ENCODE results near the gene GAS7. TPM values are rescaled to one million over a fixed set of nuclear protein-coding genes. Genes with fewer than 3 reads are reported as not detected.

Gene GAS7
- total RNA-seq, 2 experiments from 2014 or later = 0.24 to 0.26 TPM

DNA sequence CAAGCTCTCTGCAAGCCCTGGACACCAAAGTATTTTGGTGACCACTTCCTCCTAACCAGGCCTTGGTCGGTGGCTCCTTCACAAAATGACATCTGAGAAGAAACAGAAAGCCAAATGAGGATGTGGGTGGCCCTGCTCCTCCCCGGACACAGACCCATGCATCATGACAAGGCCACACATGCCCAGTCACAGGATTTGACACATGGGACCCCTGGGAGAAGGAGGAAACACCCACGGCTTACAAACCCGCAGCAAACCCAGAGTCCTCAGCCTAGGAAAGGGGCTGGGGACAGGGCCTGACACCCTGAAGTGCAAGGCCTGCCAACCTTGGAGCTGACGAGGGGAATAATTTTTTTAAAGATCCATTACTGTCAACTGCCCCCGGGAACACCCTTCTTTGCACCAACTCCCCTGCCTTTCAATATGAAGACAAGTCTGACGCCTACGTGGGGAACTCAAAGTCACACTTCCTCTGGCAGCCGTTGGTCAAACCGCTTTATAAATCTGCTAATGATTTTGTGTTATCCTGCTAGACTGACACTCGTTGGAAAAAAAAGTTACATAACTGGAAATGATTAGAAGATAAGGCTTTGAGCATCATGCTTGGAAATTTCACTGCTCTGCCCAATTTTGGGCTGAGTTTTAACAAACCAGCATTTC, 41.3 kb downstream of the GAS7 start:
- CTCF ChIA-PET = no interaction called here
- H3K36me3 Mint-ChIP-seq = no peaks in the 10 kb centered on the region
- no peak overlapping the region for H3K4me3 Mint-ChIP-seq
- no peaks in the 10 kb centered on the region for H3K9me3 Mint-ChIP-seq
- H3K27ac Mint-ChIP-seq = no peak overlapping the region
- POLR2A ChIA-PET = no interaction called here
- H3K27me3 Mint-ChIP-seq = peaks cover 2% of the 10 kb centered on the region
- DNase-seq = no peak
- H3K4me1 Mint-ChIP-seq (ENCODE audit: low read depth) = no peaks in the 10 kb centered on the region
- intact Hi-C loops (cut with micrococcal nuclease) = no loop called here

DNA sequence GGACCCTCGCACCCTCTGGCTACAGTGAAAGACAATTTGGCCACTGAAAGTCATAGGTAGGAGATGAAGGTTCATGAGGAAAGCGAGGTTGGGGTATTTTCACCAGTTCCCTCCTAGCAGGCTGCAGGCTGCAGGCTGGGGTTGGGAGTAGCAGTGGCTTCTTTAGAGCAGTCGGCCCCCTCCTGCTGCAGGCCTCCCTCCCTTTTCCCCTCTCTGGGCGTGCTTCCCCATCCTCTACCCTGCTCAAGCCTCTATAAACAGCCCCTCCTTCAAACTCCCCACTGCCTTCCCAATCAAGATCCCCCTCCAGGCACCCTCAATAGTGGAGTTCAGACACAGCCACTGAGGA, 41.8 kb downstream of the GAS7 start:
- no peaks in the 10 kb centered on the region for H3K4me1 Mint-ChIP-seq (ENCODE audit: low read depth)
- peaks cover 2% of the 10 kb centered on the region for H3K27me3 Mint-ChIP-seq
- no peak overlapping the region for H3K4me3 Mint-ChIP-seq
- intact Hi-C loops (cut with micrococcal nuclease) = no loop called here
- H3K36me3 Mint-ChIP-seq = no peaks in the 10 kb centered on the region
- POLR2A ChIA-PET = no interaction called here
- CTCF ChIA-PET = no interaction called here
- H3K9me3 Mint-ChIP-seq = no peaks in the 10 kb centered on the region
- DNase-seq = no peak
- H3K27ac Mint-ChIP-seq = no peak overlapping the region

DNA sequence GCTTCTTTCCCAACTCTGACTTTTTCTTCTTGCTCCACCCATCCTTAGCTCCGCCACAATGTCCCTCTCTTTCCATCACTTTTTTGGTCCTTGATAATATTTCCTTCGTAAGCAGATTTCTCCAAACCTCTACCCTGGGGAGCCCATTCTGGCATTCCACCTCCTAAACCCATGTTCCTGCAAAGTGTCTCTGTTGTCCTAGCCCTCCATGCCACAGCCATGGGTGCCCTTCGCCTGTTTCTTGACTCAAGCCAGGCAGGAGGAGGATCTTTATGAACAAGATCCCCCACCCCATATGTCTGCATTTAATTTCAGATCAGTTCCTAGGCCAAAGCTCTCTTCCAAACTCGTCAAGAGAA, 42.4 kb downstream of the GAS7 start:
- Mint-ChIP-seq H3K27ac (no peak overlapping the region), H3K4me3 (no peak overlapping the region), H3K9me3 (no peaks in the 10 kb centered on the region), H3K4me1 (ENCODE audit: low read depth) (no peaks in the 10 kb centered on the region), H3K27me3 (peaks cover 2% of the 10 kb centered on the region), H3K36me3 (no peaks in the 10 kb centered on the region)
- ChIA-PET CTCF (no interaction called here), POLR2A (no interaction called here)
- intact Hi-C loops (cut with micrococcal nuclease) = no loop called here
- no peak for DNase-seq

DNA sequence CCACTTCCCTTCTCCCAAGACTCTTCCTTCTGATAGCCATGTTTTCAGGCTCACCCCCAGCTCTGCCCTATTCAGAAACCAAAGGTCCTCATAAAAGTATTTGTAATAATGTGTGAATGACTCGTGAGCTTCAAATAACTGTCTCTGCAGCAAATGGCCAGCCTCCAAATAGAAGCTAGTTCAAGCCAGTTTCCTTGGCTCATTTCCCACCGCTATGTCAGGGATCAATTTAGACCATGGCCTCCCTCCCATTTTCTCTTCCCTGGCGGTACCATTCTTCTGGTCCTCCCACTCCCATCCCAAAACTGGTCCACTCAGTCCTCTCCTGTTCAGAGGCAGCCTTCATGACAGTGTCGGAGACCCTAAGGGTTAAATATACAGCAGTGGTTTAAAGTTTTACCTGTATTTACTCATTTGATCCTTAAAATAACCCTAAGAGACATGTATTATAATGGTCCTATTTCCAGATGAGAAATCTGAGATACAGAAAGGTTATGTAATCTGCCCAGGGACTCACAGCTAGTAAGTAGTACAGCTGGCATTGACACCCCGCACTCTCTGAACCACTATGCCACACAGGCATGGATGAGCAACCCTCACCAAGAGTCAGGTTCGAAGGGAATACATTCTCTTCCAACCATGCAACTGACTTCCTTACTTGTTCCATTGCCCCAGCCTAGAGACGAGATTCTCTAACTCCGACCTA, 42.9 kb downstream of the GAS7 start:
- no peak overlapping the region for H3K27ac Mint-ChIP-seq
- H3K4me3 Mint-ChIP-seq = no peak overlapping the region
- ChIA-PET POLR2A (no interaction called here), CTCF (no interaction called here)
- no peaks in the 10 kb centered on the region for H3K4me1 Mint-ChIP-seq (ENCODE audit: low read depth)
- H3K36me3 Mint-ChIP-seq = no peaks in the 10 kb centered on the region
- no peak for DNase-seq
- no peaks in the 10 kb centered on the region for H3K9me3 Mint-ChIP-seq
- intact Hi-C loops (cut with micrococcal nuclease) = no loop called here
- H3K27me3 Mint-ChIP-seq = peaks cover 2% of the 10 kb centered on the region

DNA sequence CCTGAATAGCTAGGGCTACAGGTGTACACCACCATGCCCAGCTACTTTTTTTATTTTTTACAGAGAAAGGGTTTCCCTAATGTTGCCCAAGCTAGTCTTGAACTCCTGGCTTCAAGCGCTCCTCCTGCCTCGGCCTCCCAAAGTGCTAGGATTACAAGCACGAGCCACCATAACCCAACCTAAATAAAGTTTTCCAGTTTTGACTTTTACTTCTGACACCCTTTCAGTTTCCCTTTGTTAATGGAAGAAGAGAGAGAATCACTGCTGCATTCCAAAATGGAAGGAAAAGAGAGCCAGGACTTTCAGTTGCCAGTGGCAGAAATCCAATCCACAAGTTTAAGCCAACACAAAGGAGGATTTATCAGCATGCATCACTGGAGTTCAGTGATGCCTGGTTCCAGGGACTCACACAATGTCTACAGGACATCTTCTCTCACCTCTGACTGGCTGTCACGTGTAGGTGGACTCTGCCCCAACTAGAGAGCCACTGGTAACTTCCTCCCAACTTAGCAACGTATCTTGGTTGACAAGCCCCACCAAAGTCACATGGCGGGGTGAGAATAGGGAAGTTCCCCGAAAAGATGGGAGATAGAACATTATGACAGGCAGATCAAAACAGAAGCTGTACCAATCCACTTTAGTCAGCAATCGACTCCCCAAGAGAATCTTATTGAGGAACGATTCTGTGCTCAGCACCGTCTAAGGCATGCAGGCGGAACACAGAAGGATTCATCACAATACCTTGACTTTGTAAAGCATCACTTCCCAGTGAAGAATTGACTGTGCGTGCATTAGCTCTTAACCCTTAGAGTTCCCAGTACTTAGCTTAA, 46.5 kb downstream of the GAS7 start:
- CTCF ChIA-PET = no interaction called here
- intact Hi-C loops (cut with micrococcal nuclease) = no loop called here
- peaks cover 6% of the 10 kb centered on the region for H3K4me1 Mint-ChIP-seq (ENCODE audit: low read depth)
- no peaks in the 10 kb centered on the region for H3K36me3 Mint-ChIP-seq
- DNase-seq = no peak
- POLR2A ChIA-PET = no interaction called here
- H3K9me3 Mint-ChIP-seq = peaks cover 2% of the 10 kb centered on the region
- H3K4me3 Mint-ChIP-seq = no peak overlapping the region
- H3K27me3 Mint-ChIP-seq = no peaks in the 10 kb centered on the region
- H3K27ac Mint-ChIP-seq = no peak overlapping the region

DNA sequence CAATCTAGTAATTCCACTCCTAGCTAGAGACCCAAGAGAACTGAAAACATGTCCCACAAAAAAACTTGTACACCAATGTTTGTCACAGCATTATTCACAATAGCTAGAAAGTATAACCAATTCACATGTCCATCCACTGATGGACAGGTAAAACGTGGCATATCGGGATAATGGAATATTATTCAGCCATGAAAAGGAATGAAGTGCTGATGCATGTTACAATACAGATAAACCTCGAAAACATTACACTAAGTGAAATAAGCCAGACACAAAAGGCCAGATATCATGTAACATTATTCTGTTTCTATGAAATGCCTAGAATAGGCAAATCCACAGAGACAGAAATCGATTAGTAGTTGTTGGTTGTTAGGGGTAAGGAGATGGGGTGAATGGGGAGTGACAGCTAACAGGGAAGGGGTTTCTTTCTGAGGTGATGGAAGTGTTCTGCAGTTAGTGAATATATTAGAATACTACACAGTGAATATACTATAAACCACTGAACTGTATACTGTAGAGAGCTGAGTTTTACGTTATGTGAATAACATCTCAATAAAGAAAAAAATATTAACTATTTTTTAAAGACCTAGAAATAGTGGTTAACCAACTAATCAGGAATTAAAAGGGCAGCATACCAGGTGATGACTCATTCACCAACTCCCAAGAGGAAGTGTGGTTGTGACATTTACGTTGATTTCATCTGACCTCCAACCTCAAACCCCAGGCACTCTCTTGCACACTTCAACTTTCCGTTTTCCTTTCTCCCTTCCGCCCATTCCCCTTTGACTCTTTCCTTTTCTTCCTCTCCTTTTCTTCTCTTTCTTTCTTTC, 48.6 kb downstream of the GAS7 start:
- no peaks in the 10 kb centered on the region for H3K36me3 Mint-ChIP-seq

DNA sequence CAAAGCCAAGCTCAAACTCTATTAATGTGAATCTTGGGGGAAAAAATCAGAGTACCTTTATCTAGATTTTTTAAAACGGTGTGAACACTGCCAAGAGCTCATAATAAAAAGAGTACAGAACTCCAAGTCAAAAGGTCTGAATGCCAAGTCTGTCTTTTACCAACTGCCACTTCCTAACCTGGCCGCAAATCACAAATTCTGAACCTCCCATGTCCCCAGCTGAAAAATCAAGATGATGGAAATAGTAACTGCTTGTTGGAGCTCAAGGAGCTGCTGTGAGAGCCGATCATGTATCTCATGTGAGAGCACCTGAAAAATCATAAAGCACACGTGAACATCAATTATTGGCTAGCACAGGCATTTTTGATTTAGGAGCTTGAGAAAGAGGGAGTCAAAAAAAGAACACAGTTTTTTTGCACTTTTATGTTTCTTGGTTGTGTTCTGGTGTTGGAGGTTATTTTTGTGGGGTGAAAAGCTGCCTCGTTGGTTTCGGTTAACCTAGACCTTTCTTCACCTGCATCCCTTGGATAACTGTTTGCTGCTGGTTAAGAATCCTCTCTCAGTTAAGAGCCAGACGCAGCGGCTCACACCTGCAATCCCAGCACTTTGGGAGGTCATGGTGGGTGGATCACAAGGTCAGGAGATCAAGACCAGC, 50.5 kb downstream of the GAS7 start:
- no peaks in the 10 kb centered on the region for H3K36me3 Mint-ChIP-seq
- ChIA-PET CTCF (interaction anchor here (1.0 kb wide), 1 partner anchor 79 kb away, joined by 3 read pairs; no protein-coding TSS in a partner anchor), POLR2A (no interaction called here)
- peaks cover 2% of the 10 kb centered on the region for H3K9me3 Mint-ChIP-seq
- intact Hi-C loops (cut with micrococcal nuclease) = no loop called here
- H3K27ac Mint-ChIP-seq = no peak overlapping the region
- no peak for DNase-seq
- peaks cover 6% of the 10 kb centered on the region for H3K4me1 Mint-ChIP-seq (ENCODE audit: low read depth)
- H3K27me3 Mint-ChIP-seq = no peaks in the 10 kb centered on the region
- no peak overlapping the region for H3K4me3 Mint-ChIP-seq

More for the DNA sequence above, 48.6 kb downstream of the GAS7 start:
- H3K4me1 Mint-ChIP-seq (ENCODE audit: low read depth) = peaks cover 6% of the 10 kb centered on the region
- CTCF ChIA-PET = no interaction called here
- intact Hi-C loops (cut with micrococcal nuclease) = no loop called here
- H3K4me3 Mint-ChIP-seq = no peak overlapping the region
- no peak for DNase-seq
- H3K27ac Mint-ChIP-seq = no peak overlapping the region
- H3K27me3 Mint-ChIP-seq = no peaks in the 10 kb centered on the region
- POLR2A ChIA-PET = no interaction called here
- peaks cover 2% of the 10 kb centered on the region for H3K9me3 Mint-ChIP-seq

DNA sequence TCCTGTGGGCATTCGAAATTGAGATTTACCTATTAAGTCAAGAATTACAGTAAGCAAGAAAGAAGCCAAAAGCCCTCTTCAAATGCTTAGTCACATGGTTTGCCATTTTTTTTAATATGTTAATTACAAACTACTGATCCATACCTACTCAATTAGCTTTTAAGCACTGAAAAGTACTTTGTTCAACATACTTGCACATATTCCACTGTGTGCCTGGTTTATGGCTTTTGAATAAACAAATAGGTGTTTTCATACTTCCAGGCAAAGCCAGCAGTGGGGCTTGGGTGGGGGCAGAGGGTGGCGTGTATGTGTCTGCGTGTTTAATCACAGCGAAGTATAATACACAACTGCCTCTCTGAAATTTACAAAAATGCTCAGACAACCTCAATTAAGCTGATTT, 51.4 kb downstream of the GAS7 start:
- CTCF ChIA-PET = interaction anchor here (1.0 kb wide), 1 partner anchor 80 kb away, joined by 3 read pairs; no protein-coding TSS in a partner anchor
- Mint-ChIP-seq H3K27me3 (no peaks in the 10 kb centered on the region), H3K36me3 (no peaks in the 10 kb centered on the region), H3K4me1 (ENCODE audit: low read depth) (peaks cover 6% of the 10 kb centered on the region), H3K4me3 (no peak overlapping the region), H3K27ac (no peak overlapping the region), H3K9me3 (peaks cover 2% of the 10 kb centered on the region)
- DNase-seq = no peak
- POLR2A ChIA-PET = no interaction called here
- intact Hi-C loops (cut with micrococcal nuclease) = no loop called here

DNA sequence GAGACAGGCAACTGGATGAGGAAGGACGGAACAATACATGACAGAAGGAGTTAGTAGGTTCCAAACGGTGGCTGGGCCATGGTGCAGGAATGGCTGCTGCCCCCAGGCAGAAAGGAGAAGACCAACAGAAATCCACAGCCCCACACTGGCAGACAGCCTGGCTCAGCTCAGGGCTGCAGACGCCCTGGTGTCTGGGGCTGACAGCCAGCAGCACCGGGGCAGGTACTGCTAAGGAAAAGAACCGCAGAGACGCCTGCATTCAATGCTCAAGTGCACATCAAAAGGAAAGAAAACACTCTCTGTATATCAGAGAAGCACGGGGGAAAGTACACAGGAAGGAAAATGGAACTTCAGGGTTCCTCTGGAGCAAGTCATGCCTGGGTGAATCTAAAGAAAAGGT, 53.4 kb downstream of the GAS7 start:
- POLR2A ChIA-PET = no interaction called here
- H3K4me3 Mint-ChIP-seq = no peak overlapping the region
- H3K27me3 Mint-ChIP-seq = no peaks in the 10 kb centered on the region
- H3K9me3 Mint-ChIP-seq = no peaks in the 10 kb centered on the region
- no peak for DNase-seq
- H3K4me1 Mint-ChIP-seq (ENCODE audit: low read depth) = peaks cover 4% of the 10 kb centered on the region
- H3K27ac Mint-ChIP-seq = no peak overlapping the region
- H3K36me3 Mint-ChIP-seq = no peaks in the 10 kb centered on the region
- intact Hi-C loops (cut with micrococcal nuclease) = no loop called here
- CTCF ChIA-PET = no interaction called here

DNA sequence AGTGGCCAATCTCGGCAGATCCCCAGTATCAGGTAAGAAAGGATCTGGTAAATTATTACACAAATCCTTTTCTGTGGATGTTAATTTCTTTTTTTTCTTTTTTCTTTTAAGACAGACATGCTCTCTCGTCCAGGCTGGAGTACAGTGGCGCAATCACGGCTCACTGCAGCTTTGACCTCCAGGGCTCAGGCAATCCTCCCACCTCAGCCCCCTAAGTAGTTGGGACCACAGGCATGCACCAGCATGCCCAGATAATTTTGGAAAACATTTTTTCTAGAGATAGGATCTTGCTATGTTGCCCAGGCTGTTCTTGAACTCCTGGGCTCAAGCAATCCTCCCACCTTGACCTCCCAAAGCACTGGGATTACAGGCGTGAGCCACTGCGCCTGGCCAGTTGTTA, 54.0 kb downstream of the GAS7 start:
- intact Hi-C loops (cut with micrococcal nuclease) = no loop called here
- H3K4me1 Mint-ChIP-seq (ENCODE audit: low read depth) = peaks cover under 1% of the 10 kb centered on the region
- no peaks in the 10 kb centered on the region for H3K9me3 Mint-ChIP-seq
- no peak overlapping the region for H3K4me3 Mint-ChIP-seq
- ChIA-PET POLR2A (no interaction called here), CTCF (no interaction called here)
- no peaks in the 10 kb centered on the region for H3K36me3 Mint-ChIP-seq
- H3K27me3 Mint-ChIP-seq = no peaks in the 10 kb centered on the region
- H3K27ac Mint-ChIP-seq = no peak overlapping the region
- no peak for DNase-seq

DNA sequence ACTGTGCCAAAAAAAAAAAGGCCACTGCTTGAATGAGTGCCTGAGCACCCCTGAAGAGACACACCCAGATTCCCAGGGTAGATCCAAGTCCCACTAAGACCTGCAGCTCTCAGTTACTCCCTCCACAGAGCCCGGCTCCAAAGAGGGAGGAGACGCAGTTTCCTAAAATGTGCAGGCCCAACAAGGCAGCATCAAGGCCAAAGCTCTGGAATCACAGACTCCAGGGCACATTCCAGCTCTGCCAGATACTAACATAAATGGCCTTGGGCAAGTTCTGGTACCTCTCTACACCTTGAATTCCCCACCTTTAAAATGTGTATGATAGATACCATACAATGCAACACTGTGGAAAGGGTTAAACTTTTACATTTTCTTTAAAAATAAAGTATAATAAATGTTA, 57.0 kb downstream of the GAS7 start:
- H3K27ac Mint-ChIP-seq = no peak overlapping the region
- POLR2A ChIA-PET = no interaction called here
- CTCF ChIA-PET = no interaction called here
- no peaks in the 10 kb centered on the region for H3K9me3 Mint-ChIP-seq
- intact Hi-C loops (cut with micrococcal nuclease) = no loop called here
- no peaks in the 10 kb centered on the region for H3K4me1 Mint-ChIP-seq (ENCODE audit: low read depth)
- no peak overlapping the region for H3K4me3 Mint-ChIP-seq
- no peak for DNase-seq
- no peaks in the 10 kb centered on the region for H3K36me3 Mint-ChIP-seq
- peaks cover 1% of the 10 kb centered on the region for H3K27me3 Mint-ChIP-seq

DNA sequence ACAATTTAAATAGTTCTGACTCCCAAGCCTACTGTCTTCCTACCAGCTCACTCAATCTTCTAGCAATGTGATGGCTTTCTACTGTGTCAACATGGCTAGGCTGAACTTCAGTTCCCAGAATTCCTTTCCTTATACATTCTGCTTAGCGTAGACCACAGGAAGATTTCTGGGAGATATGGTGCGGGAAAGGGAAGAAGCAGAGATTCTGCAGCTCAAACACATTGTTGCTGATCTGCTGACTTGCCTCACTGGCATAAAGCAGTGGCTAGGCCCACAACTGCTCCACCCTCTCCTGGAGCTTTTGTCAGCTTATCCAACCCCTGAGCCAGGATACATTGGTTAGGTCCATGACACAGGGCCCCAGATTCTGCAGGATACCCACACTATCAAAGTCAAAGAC, 58.8 kb downstream of the GAS7 start:
- Mint-ChIP-seq H3K27me3 (peaks cover 1% of the 10 kb centered on the region), H3K27ac (no peak overlapping the region), H3K4me1 (ENCODE audit: low read depth) (no peaks in the 10 kb centered on the region), H3K4me3 (no peak overlapping the region), H3K36me3 (no peaks in the 10 kb centered on the region), H3K9me3 (no peaks in the 10 kb centered on the region)
- CTCF ChIA-PET = no interaction called here
- intact Hi-C loops (cut with micrococcal nuclease) = no loop called here
- POLR2A ChIA-PET = no interaction called here
- DNase-seq = no peak
